HG03520 (cell line): ENCODE data around the gene ITCH.

Experiments used
- ATAC-seq: cut with Tn5 transposase; IDR thresholded peaks from one replicate; pipeline ENCODE4 v1.9.1; 2021; ENCODE audit warnings: mild to moderate bottlenecking, moderate library complexity; ENCODE audit not compliant: unreplicated experiment

ITCH gene

DNA sequence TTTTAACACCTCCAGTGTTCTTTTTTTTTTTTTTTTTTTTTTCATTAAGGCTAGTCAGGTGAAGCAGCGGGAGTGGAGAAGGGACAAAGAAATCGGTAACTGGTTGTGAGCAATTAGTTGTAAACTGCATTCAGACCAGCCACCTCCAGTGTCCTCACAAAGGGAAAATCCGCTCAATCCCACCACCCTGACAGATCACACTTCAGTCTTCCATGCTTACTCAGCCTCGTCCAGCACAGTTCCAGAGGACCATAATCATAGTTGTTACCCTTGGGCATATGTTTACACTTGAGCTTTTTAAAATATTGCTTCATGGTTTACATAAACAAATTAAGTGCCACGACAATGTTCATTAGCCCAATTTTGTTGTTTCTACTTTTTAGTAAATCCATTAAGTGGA is 163.4 kb downstream of the ITCH start:
- ATAC-seq, result no peak

DNA sequence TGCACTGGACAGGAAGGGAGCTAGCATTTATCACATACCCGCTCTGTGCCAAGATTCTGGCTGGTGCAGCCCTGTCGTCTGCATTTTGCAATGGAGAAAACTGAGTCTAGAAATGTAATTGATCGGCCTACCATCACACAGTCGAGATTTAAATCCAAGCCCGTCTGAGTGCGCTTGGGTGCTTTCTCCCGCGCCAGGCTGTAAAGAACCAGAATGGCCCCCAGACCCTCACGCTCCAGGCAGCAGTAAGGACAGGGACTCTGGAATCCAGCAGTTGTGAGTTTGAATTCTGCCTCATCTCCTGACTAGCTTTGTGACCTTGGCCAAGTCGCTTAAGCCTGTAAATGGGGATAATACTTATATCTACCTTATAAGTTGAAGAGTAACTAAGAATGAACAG is 163.9 kb downstream of the ITCH start:
- no peak for ATAC-seq

DNA sequence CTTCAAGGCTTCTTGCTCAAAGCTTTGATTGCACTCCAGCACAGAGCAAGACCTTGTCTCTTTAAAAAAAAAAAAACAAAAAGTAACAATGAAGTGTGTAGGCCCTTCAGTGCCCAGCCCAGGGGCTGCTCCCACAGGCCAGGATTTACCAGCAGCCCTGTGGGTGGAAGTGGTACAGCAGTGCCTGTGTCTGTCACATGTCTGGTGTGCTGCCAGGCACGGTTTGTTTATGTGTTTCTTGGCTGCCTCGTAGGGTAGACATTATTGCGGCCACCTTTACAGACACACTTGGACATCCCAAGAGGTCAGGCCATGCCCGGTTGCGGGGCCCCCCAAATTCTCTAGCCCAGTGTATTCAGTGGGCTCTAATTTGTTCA is 165.8 kb downstream of the ITCH start:
- no peak for ATAC-seq

DNA sequence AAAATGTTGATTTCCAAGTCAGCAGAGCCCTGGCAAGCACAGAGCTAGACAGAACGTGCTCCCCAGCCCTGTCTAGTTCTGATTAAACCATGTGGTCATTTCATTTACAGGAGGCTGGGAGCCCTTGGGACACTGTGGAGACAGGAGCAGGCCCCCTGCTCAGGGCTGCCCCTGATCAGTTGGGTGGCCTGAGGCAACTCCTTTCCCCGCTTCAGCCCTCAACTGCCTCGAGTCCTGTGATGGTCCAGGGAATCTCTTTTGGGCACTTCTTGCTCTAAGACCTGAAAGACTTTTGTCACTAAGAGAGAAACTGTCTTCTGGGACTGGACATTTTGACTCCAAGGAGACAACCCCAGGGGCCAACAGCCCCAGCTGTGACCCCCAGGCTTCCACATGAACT is 166.7 kb downstream of the ITCH start:
- no peak for ATAC-seq

DNA sequence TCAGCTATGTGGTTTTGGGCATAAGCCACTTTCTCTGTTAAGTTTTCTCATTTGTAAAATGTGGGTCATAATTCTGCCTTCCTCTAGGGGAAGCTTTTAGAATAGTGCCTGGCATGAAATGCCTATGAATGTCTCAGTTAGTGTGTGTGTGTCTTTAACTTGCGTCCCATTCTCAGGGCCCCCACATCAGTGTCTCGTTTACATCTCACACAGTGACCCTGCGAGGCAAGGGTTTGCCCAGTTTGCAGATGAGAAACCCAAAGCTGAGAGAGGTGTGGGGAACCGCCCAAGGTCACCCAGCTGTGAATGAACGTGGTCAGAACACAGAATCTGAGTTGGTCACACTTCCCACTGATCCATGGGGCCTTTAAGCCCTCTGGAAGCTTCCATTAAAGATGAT is 167.3 kb downstream of the ITCH start:
- ATAC-seq, result no peak

DNA sequence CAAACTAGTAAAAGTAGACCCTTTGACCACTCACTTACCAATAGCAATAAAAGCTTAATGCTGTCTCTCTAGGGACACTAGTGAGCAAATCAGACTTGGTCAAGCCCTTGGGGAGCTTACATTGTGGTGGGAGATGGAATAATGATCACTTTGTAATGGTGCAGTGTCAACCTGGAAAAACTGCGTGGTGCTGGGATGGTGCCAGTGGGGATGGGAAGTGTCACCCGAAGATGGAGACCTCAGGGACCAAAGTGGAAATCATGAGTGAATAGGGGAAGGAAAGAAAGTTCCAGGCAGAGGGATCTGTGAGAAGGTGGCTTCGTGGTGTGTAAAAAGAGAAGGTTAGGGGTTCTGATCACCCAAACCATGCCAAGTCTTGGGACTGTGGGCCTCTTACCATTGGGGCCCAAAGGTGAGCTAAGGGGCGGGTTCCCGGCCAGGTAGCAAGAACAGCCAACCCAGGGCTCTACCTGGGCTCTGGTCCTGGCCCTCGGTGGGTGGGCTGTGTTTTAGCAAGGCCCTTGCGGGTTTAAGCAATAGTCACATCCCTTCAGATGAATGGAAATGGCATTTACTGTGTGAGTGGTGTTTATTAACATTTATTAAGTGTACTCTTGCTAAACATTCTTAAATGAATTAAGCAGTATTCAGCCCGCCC is 168.7 kb downstream of the ITCH start:
- no peak for ATAC-seq

DNA sequence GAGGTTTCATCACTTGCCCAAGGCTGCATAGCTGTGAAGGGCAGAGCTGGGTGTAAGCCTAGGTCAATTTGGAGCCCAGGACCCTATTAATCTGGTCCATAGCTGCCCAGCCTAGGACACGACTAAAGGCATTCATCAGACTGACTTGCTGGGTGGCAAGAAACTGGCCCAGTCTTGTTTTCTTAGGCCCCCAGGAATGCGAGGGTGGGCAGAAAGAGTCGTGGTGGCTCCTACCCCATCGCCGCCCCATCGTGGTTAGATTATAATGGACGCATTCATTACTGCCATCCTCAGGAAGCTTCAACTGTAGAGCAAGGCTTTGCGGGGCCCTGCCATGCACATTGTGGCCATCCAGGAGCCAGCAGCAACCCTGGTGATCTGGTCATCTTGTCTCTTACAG is 169.2 kb downstream of the ITCH start:
- ATAC-seq, result no peak

DNA sequence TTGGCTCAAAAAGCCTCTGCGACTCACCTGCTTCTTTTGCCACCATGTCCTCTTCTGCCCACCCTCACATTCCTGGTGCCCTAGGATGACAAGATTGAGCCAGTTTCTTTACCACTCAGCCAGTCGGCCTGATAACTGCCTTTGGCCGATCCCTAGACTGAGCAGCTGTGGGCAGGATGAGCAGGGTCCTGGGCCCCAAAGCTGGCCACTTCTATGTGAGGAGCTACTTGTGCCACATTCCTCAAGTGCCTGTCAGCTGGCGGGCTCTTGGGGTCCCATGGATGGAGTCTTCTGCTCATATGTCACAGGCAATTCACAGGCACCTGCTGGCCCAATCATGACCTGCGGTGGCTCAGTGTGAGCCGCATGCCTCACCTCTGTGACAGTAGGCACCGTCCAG is 169.7 kb downstream of the ITCH start:
- no peak for ATAC-seq

DNA sequence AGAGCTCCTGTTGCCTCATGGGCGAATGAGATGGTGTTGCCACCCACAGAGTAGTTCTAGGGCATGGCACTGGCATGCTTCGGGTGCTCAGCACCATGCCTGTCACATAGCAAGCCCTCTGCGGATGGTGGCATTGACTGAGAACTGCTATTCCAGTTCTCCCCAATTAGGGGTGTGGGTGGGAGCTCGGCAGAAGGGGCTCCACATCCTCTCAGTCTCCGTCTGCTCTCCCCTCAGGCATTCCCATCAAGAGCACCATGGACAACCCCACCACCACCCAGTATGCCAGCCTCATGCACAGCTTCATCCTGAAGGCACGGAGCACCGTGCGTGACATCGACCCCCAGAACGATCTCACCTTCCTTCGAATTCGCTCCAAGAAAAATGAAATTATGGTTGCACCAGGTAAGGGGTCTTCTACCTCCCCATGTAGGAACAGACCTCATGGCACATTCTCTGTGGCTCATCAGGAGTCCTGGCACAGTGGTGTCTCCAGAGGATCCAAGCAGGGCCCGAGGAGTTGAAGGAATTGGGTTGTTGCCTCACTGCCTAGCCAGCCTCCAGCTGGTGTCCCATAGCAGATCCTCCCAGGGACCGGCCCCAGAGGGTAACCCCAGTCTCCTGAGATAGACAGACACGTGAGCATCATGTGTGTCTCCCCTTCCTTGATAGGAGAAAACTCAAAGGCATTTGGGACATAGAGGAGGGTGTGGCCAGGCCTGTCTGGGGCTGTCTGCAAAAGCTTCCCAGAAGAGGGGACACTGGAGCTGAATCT is 171.5 kb downstream of the ITCH start:
- ATAC-seq, result no peak

DNA sequence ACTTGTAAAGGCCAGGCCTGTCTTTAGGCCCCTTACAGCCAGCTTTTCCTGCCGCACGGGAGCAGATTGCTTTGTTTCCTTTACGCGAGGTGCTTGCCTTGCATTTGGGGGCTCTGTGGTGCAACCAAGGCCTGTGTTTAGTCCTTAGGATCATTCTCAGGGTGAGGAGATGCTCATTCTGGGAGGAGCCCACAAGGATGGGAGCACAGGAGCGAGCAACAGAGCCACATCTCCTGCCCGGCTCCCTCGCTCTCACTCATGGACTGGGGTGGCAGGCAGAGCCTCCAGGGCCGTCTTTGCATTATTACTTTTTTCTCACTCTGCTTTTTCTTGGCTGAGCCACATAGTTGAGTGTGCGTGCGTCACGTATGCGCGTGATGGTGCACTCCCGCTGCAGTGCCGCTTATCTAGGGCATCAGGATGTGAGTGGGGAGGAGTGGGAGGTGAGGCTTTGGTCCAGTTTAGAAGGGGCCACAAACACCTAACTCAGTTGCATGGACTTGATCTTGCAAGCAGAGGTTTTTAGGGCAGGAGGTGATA is 172.3 kb downstream of the ITCH start:
- no peak for ATAC-seq

DNA sequence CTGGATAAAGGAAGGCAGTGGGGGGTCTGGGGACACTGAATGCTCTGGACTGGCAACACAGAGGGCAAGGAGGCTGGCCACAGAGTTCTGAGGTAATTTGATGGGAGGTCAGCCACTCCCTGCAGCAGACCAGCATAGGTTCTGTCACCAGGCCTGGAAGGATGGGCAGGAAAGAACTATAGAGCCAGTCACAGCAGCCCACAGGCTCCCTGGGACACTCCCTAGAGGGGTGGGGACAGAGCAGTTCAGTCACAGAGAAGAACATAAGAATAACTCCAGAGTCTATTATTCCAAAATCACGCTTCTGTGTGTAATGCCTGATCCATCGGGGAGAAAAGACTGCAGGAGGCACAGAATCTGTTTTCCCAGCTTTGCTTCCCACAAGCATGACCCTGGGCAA is 172.8 kb downstream of the ITCH start:
- ATAC-seq, result no peak

DNA sequence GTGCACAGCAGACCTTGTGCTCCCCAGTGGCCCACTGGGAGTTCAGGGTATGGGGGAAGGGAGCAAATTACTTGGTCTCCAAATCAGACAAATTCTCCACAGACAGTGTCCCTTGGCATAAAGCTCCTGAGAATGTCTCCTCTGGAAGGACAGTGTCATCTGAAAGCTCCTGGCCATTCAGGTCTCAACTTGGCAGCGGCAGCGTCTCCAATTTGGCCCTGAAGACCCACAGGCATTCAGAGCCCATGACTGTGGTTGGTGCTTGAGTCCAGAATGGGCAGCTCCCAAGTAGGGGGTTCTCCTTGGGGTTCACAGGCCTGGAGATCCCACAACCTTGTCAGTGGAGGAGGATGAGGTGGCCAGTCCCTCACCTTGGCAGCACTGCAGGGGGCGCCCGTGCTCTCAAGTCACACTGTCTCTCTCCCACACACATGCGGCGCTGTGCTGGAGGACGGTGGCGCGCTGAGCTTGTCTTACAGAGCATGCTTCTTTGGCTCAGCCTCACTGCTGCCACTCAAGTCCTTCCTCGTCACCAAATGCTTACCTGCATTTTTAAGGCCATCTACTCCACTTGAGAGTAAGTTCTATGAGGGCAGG is 173.8 kb downstream of the ITCH start:
- no peak for ATAC-seq

DNA sequence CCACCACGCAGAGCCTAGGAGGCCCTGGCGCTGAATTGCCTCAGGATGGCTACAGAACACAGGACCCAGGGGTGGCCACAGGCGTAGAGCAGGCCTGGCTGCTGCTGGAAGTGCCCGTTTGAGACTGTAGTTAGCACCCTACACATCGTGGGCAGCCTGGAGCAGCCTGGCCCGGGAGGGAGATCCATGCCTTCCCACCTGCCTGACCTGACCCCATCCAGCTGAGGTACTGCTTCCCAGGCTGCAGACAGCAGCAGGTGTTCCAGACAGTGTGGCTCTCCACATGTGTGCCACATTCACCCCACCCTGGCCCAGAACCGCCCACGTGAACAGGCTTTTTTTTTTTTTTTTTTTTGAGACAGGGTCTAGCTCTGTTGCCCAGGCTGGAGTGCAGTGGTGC is 174.6 kb downstream of the ITCH start:
- no peak for ATAC-seq

DNA sequence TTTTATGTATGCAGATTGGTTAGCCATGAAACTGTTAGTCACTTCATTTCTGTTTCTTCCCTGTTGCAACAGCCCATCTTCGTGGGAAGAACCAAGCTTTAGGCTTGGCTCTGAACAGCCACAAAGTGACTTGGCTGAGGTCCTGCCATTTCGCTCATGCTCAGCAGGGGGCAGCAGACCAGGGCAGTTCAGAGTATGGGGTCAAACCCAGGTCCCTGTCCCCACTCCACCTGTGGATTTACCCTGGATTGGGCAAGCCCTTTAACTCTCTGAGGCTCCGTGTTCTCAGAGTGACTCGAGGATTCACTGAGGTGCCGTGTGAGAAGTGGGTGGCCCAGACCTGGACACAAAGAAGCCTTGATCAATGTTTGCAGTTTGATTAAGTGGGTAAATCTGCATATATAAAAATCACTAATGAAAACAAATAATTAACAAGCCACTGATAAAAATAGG is 175.6 kb downstream of the ITCH start:
- no peak for ATAC-seq

DNA sequence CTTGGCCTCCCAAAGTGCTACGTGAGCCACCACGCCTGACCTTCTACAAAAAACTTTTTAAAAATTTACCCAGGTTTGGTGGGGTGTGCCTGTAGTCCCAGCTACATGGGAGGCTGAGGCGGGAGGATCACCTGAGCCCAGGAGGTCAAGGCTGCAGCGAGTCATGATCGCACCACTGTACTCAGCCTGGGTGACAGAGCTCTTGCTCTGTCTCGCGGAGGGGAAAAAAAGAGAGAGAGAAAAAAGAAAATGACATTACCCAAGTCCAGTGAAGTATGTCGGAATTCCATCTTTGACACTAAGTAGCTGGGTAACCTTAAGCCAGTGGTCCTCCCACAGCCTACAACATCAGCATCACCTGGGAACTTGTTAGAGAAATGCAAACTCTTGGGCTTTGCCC is 176.7 kb downstream of the ITCH start:
- ATAC-seq, result no peak

DNA sequence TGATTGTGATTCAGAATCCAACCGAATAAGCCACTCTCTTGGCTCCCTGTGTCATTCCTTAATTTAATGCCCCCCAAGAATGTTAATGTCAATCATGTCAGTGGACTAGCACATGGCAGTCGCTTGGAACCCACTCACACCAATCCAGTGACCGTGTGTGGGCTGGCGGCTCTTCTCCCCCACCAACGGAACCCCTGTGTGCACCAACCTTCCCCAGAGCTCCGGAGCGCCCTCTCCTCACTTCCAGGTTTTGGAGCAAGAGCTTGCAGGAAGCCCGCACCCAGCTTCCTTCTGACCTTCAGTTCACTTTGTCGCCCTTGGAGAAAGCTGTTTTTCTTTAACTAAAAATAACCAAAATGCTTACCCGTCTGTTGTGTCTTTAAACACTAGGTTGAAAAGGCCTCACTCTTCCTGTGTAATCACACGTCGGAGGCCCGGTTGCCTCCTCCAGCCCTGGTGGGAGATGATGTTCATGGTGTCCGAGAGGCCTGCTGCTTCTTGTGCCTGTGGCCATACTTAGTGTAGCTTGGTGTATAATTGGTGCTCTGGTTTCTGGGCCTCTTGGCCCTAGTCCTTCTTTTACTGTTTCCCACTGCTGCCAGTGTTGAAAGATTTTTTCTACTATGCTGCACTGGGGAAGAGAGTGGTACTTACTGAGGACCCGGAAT is 177.7 kb downstream of the ITCH start:
- no peak for ATAC-seq

DNA sequence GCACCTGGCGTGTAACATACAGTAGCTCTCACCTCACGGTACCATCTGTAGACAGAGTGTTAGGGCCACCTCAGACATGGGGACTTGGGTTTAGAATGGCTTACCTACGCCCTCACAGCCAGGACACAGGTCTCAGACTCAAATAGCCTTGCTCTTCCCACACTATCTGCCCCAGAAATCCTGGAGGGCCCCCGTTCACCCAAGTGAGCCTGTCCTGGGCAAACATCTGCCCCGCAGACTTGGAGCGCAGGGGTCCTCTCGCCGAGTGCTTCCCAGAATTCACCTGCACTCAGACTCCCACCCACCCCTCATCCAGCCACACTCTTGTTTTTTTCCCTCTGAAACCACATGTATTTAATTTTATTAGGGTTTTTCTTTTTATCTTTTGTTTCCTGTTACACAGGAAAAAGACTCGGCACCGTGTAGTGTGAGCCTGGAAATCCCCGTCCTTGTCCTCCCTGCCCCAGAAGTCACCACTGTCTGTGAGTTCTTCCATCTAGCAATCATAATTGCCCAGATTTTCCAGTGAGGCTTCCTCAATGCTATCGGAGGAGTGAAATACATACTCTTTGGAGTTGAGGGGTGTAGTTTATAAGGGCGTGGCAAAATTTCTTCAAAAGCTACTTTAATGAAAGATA is 178.3 kb downstream of the ITCH start:
- no peak for ATAC-seq

DNA sequence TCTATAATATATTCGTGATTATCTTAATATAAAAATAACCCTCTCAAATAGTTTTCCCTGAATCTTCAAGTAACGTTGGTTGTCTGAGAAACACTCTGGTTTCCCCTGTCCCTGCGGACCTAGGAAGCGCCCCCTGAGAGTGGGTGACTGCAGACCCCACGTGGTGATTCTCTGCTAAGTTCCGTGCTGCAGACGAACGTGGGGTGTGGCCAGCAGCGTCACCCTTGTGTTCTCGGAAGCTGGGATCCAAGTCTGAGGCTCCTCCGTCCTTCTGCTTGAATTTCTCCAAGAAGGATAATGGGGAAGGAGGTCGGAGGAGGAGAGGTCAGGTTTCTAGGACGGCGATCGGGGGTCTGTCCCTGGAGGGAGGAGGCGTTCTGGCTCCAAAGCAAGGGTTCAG is 178.8 kb downstream of the ITCH start:
- ATAC-seq, result no peak

DNA sequence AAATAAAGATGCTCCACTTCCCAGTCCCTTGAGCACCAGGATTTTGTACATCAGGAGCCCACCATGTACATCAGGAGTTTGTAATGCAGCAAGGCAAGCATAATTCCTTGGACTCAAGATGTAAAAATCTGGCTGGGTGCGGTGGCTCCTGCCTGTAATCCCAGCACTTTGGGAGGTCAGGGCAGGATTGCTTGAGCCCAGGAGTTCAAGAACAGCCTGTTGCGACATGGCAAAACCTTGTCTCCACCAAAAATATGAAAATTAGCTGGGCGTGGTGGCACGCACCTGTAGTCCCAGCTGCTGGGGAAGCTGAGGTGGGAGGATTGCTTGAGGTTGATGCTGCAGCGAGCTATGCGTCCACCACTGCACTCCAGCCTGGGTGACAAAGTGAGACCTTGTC is 179.4 kb downstream of the ITCH start:
- ATAC-seq, result no peak

DNA sequence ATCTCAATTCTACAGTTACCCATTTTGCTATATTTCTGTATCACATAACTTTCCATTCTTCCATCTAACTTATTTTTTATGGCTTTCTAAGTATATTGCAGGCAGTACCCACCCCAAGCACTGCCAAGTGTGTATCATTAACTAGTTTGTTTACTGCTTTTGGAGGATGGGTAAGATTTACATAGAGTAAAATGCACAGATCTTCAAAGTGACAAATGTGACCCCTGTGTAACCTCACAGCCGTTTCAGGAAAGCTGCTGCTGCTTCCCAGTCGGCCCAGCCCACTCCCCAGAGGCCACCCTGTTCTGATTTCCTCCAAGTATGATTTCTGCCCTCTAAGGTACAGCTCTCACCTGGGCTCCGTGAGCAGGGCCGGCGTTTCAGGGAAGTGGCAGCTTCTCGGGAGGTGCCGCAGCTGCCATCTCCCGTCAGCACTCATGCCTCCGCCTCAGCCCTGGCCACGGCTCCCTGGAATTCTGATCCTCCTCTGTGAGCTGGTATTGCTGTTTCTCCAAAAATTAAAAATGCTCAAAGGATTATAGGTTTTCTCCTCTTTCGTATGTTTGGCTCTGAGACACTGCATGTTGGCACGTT is 180.5 kb downstream of the ITCH start:
- no peak for ATAC-seq
